Neuronal stem cell (in vitro differentiated cells): ENCODE data around the gene GOT1.

Source experiments
- DNase-seq: peaks from one replicate; pipeline ENCODE4 v3.0.0-alpha.2; 2013; ENCODE audit warnings: low spot score
- H2AFZ ChIP-seq: one replicate; pipeline ENCODE4 v1.6.1; 2013; ENCODE audit warnings: mild to moderate bottlenecking, low read length, inconsistent platforms
- H2AK5ac ChIP-seq: 2 replicates; pipeline ENCODE4 v1.6.1; 2013; ENCODE audit warnings: low read depth, mild to moderate bottlenecking, inconsistent platforms, low read length, moderate library complexity, mixed read lengths
- H2BK120ac ChIP-seq: 2 replicates; pipeline ENCODE4 v1.6.1; 2013; ENCODE audit warnings: low read depth, mild to moderate bottlenecking, inconsistent platforms, low read length, moderate library complexity, mixed read lengths
- H2BK12ac ChIP-seq: one replicate; pipeline ENCODE4 v1.6.1; 2013; ENCODE audit warnings: low read length, inconsistent platforms
- H2BK15ac ChIP-seq: 2 replicates; pipeline ENCODE4 v1.6.1; 2013; ENCODE audit warnings: mild to moderate bottlenecking, low read length, inconsistent platforms, mixed read lengths
- H2BK5ac ChIP-seq: one replicate; pipeline ENCODE4 v1.6.1; 2013; ENCODE audit warnings: inconsistent platforms, mild to moderate bottlenecking, low read length, moderate library complexity
- H3K14ac ChIP-seq: one replicate; pipeline ENCODE4 v1.6.1; 2013; ENCODE audit warnings: low read length, inconsistent platforms
- H3K18ac ChIP-seq: 2 replicates; pipeline ENCODE4 v1.6.1; 2013; ENCODE audit warnings: low read length, inconsistent platforms
- H3K23ac ChIP-seq: 2 replicates; pipeline ENCODE4 v1.6.1; 2013; ENCODE audit warnings: low read depth, mild to moderate bottlenecking, mixed read lengths, low read length, inconsistent platforms; ENCODE audit not compliant: poor library complexity
- H3K27ac ChIP-seq: replicated peaks from 3 replicates; pipeline ENCODE4 v1.5.1; 2013; ENCODE audit warnings: low read length, inconsistent platforms
- H3K27me3 ChIP-seq, 3 experiments: 2 replicates each; pipeline ENCODE4 v1.6.1; 2013; ENCODE audit warnings: low read length in 3 of 3, mild to moderate bottlenecking in 2 of 3, inconsistent platforms in 1 of 3, low read depth in 1 of 3, mixed read lengths in 1 of 3, moderate library complexity in 1 of 3; ENCODE audit not compliant: control insufficient read depth in 3 of 3, insufficient read depth in 3 of 3
- H3K36me3 ChIP-seq, 2 donors: replicated peaks in 1 of 2; 2 replicates each; pipeline ENCODE4 v1.6.1; 2013; ENCODE audit warnings: low read length in 2 of 2; ENCODE audit not compliant: control insufficient read depth in 2 of 2, insufficient read depth in 2 of 2
- H3K4ac ChIP-seq: 2 replicates; pipeline ENCODE4 v1.6.1; 2013; ENCODE audit warnings: inconsistent platforms, mild to moderate bottlenecking, low read length, moderate library complexity
- H3K4me1 ChIP-seq, 2 donors: 1 replicate in 1 of 2; 2 replicates in 1 of 2; pipeline ENCODE4 v1.6.1; 2013; ENCODE audit warnings: low read length in 2 of 2, low read depth in 1 of 2; ENCODE audit not compliant: control insufficient read depth in 2 of 2, insufficient read depth in 1 of 2
- H3K4me2 ChIP-seq: one replicate; pipeline ENCODE4 v1.6.1; 2013; ENCODE audit warnings: mild to moderate bottlenecking, low read length, inconsistent platforms; ENCODE audit not compliant: insufficient read depth, poor library complexity, severe bottlenecking
- H3K4me3 ChIP-seq, 2 donors: 2 replicates each; pipeline ENCODE4 v1.5.1; 2013; ENCODE audit warnings: low read length in 2 of 2, mild to moderate bottlenecking in 2 of 2, inconsistent platforms in 1 of 2, moderate library complexity in 1 of 2
- H3K79me1 ChIP-seq: one replicate; pipeline ENCODE4 v1.6.1; 2013; ENCODE audit warnings: low read depth, mild to moderate bottlenecking, inconsistent platforms, low read length, moderate library complexity
- H3K9ac ChIP-seq: one replicate; pipeline ENCODE4 v1.6.1; 2013; ENCODE audit warnings: mild to moderate bottlenecking, low read depth, low read length, inconsistent platforms; ENCODE audit not compliant: poor library complexity
- H3K9me3 ChIP-seq, 2 donors: replicated peaks in 1 of 2; 2 replicates each; pipeline versions ENCODE3 to v1.6.1; 2013; ENCODE audit warnings: low read length in 2 of 2, mild to moderate bottlenecking in 2 of 2, inconsistent platforms in 1 of 2, low read depth in 1 of 2, mixed read lengths in 1 of 2, moderate library complexity in 1 of 2; ENCODE audit not compliant: control insufficient read depth in 2 of 2, insufficient read depth in 1 of 2
- H4K8ac ChIP-seq: one replicate; pipeline ENCODE4 v1.6.1; 2013; ENCODE audit warnings: low read depth, mild to moderate bottlenecking, inconsistent platforms, low read length, moderate library complexity
- H4K91ac ChIP-seq: one replicate; pipeline ENCODE4 v1.6.1; 2013; ENCODE audit warnings: low read length, low read depth, mild to moderate bottlenecking, inconsistent platforms; ENCODE audit not compliant: poor library complexity
- WGBS, 2 donors: extraction: QIAGEN DNeasy Blood & Tissue Kit; methylation state at CpG; one replicate each; pipeline ENCODE4 v1.1.7; 2013; ENCODE audit warnings: missing lambda C conversion rate in 2 of 2, mixed read lengths in 1 of 2; ENCODE audit not compliant: insufficient read length in 2 of 2, insufficient replicate concordance in 1 of 2; ENCODE audit errors: extremely low coverage in 2 of 2; 5-methylcytosine and 5-hydroxymethylcytosine counted together

The GOT1 gene

DNA sequence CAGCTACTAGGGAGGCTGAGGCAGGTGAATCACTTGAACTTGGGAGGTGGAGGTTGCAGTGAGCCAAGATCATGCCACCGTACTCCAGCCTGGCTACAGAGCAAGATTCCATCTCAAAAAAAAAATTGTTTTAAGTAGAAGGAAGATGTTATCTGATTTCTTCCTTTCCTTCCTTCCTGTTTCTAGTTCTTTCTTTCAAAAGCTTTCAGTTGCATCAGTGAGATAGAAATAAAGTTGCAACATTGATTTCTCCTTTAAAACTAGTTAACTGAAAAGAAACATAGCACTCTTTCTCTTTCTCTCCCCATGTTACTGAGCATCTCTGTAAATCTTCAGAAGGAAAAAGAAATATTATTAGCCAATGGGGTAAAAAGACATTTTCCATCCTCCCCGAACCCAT, 63.8 kb downstream of the GOT1 start:
- H4K91ac ChIP-seq: no peak overlapping the region
- H3K4me1 ChIP-seq: peaks cover 0 to 4% of the 10 kb centered on the region in 2 donors
- H3K4me3 ChIP-seq: no peak overlapping the region
- H3K14ac ChIP-seq: no peak overlapping the region
- H3K79me1 ChIP-seq: no peaks in the 10 kb centered on the region
- H2BK15ac ChIP-seq: no peak overlapping the region
- H2AFZ ChIP-seq: no peak overlapping the region
- no peak overlapping the region for H3K27ac ChIP-seq
- no peaks in the 10 kb centered on the region for H3K9me3 ChIP-seq
- peaks cover 0 to 41% (median 0%) of the 10 kb centered on the region in 3 experiments for H3K27me3 ChIP-seq
- no peak overlapping the region for H2BK5ac ChIP-seq
- no peak overlapping the region for H3K18ac ChIP-seq
- no peak overlapping the region for H3K23ac ChIP-seq
- H4K8ac ChIP-seq: no peak overlapping the region
- H2AK5ac ChIP-seq: no peak overlapping the region
- H3K9ac ChIP-seq: no peak overlapping the region
- H3K4ac ChIP-seq: no peak overlapping the region
- no CpG with 5 or more reads among the region's 2 CpGs for WGBS, 2 donors
- H2BK120ac ChIP-seq: no peak overlapping the region
- no peak overlapping the region for H2BK12ac ChIP-seq
- H3K4me2 ChIP-seq: no peak overlapping the region
- H3K36me3 ChIP-seq: peaks cover 0 to 1% of the 10 kb centered on the region in 2 donors
- DNase-seq: no peak

DNA sequence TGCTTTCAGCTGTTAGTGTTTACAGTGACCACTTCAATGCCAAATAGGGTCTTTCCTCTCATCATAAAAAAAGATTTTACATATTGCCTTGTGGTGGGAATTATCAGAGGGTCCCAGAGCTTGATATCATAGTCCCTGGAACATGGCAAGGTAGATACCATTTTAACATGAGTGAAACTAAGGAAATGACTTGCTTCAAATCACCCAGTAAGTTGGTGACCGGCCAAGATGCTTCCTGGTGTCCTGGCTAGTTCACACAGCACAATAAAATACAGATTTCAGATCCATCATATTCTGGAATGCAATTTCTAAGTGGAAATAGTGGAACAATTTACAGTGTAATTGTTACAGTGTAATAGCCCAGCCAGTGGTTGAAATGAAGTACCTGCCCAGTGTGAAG, 64.7 kb downstream of the GOT1 start:
- peaks cover 0 to 1% of the 10 kb centered on the region in 2 donors for H3K36me3 ChIP-seq
- H2AFZ ChIP-seq: no peak overlapping the region
- peaks cover 0 to 4% of the 10 kb centered on the region in 2 donors for H3K4me1 ChIP-seq
- H4K8ac ChIP-seq: no peak overlapping the region
- no peak overlapping the region for H3K27ac ChIP-seq
- H2BK15ac ChIP-seq: no peak overlapping the region
- WGBS, 2 donors: no CpG with 5 or more reads among the region's 1 CpG
- no peak overlapping the region for H3K23ac ChIP-seq
- no peak overlapping the region for H3K4ac ChIP-seq
- H2BK12ac ChIP-seq: no peak overlapping the region
- no peak overlapping the region for H3K18ac ChIP-seq
- no peak overlapping the region for H2BK5ac ChIP-seq
- peaks cover 0 to 44% (median 0%) of the 10 kb centered on the region in 3 experiments for H3K27me3 ChIP-seq
- H3K14ac ChIP-seq: no peak overlapping the region
- no peak overlapping the region for H3K9ac ChIP-seq
- H3K4me3 ChIP-seq: no peak overlapping the region
- no peak overlapping the region for H2AK5ac ChIP-seq
- no peak overlapping the region for H3K4me2 ChIP-seq
- no peak for DNase-seq
- no peak overlapping the region for H2BK120ac ChIP-seq
- no peaks in the 10 kb centered on the region for H3K79me1 ChIP-seq
- no peaks in the 10 kb centered on the region for H3K9me3 ChIP-seq
- no peak overlapping the region for H4K91ac ChIP-seq

DNA sequence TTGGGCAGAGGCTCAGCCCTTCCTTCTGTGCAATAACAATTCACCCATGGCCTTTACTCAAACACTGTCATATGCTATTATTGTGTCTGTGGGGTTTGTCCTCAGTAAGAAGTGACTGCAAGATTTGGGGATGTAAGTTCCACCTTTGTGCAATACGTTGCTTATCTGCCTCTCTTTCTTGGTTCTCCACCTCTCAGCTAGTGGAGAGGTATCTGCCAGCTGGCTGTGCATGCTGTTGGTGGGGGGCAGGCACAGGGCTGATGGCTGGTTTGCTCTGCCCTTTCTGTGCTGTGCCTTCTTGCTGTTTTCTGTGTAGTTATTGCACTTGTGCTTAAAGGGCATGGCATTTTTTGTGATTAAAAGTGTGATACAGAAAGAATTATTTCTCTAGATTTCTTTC, 65.1 kb downstream of the GOT1 start:
- Histone ChIP-seq H3K14ac (no peak overlapping the region), H3K9ac (no peak overlapping the region), H4K91ac (no peak overlapping the region), H3K4ac (no peak overlapping the region), H3K27ac (no peak overlapping the region), H3K4me1 (peaks cover 0 to 4% of the 10 kb centered on the region in 2 donors), H3K18ac (no peak overlapping the region), H2BK120ac (no peak overlapping the region), H2BK15ac (no peak overlapping the region), H3K36me3 (peaks cover 0 to 1% of the 10 kb centered on the region in 2 donors), H3K27me3 (peaks cover 0 to 45% (median 0%) of the 10 kb centered on the region in 3 experiments), H2BK5ac (no peak overlapping the region), H2AK5ac (no peak overlapping the region), H3K4me2 (no peak overlapping the region), H2AFZ (no peak overlapping the region), H3K79me1 (no peaks in the 10 kb centered on the region), H3K9me3 (no peaks in the 10 kb centered on the region), H3K23ac (no peak overlapping the region), H3K4me3 (no peak overlapping the region), H4K8ac (no peak overlapping the region), H2BK12ac (no peak overlapping the region)
- no peak for DNase-seq
- no CpG with 5 or more reads among the region's 1 CpG for WGBS, 2 donors

DNA sequence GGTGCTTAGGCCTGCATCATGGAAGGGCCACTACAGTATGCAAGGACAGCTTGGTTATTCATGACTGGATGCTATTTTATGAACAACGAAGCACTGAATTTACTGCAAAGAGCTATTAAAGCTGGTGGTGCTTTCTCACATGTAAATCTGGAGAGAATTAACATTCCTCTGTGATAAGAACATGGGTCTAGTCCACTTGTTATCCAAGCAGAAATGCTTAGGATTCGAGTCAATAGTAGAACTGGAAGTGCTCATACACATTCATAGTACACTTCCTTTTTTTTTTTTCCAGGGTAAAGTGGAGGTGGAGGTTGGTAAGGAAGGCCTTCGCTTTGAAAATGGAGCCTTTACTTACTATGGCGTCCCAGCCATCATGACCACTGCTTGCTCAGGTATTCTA, 66.3 kb downstream of the GOT1 start:
- no peak overlapping the region for H2AK5ac ChIP-seq
- no peak overlapping the region for H2BK5ac ChIP-seq
- H4K8ac ChIP-seq: no peak overlapping the region
- no peak overlapping the region for H3K4me2 ChIP-seq
- H3K27me3 ChIP-seq: peaks cover 0 to 39% (median 0%) of the 10 kb centered on the region in 3 experiments
- H2AFZ ChIP-seq: no peak overlapping the region
- no peak overlapping the region for H2BK120ac ChIP-seq
- no peak overlapping the region for H3K27ac ChIP-seq
- no peaks in the 10 kb centered on the region for H3K79me1 ChIP-seq
- peaks cover 0 to 1% of the 10 kb centered on the region in 2 donors for H3K36me3 ChIP-seq
- peaks cover 0 to 1% of the 10 kb centered on the region in 2 donors for H3K4me1 ChIP-seq
- no peak overlapping the region for H2BK12ac ChIP-seq
- no CpG with 5 or more reads among the region's 4 CpGs for WGBS, 2 donors
- no peak overlapping the region for H3K14ac ChIP-seq
- no peak overlapping the region for H3K23ac ChIP-seq
- no peak for DNase-seq
- no peak overlapping the region for H4K91ac ChIP-seq
- no peak overlapping the region for H3K4ac ChIP-seq
- no peaks in the 10 kb centered on the region for H3K9me3 ChIP-seq
- H2BK15ac ChIP-seq: no peak overlapping the region
- H3K4me3 ChIP-seq: no peak overlapping the region
- H3K18ac ChIP-seq: no peak overlapping the region
- no peak overlapping the region for H3K9ac ChIP-seq
